Right renal cortex interstitium (tissue), 3 donors: ENCODE measurements around the gene PCDHGB5. TPM values are rescaled to one million over a fixed set of nuclear protein-coding genes. Genes with fewer than 3 reads are reported as not detected.
"Not testable (repeated sequence)": the region's sequence is repeated elsewhere in the genome, so short reads cannot be mapped to it uniquely, and the experiment has no call there.

ENCODE experiments used
- DNase-seq, 3 donors: peaks; one replicate each; pipeline ENCODE4 v3.0.0-alpha.2; 2013; ENCODE audit warnings: low read depth in 3 of 3, low spot score in 2 of 3
- polyA plus RNA-seq, 3 donors: library from polyadenylated mRNA; unstranded; fragments of 120-200 nt; gene quantifications; one replicate each; pipeline ENCODE4 v1.2.1, GENCODE V29; 2013; ENCODE audit not compliant: insufficient read length in 3 of 3

PCDHGB5 gene
- polyA plus RNA-seq, 3 donors: 7.8 to 9.7 (median 8.3) TPM

GRCh38 chr5:141375444-141376155 lies 22.1 kb upstream of the PCDHGB5 start:
- DNase-seq: not testable (repeated sequence)

- DNase-seq: no peak
These were observed 15.1 kb upstream of the PCDHGB5 start, which contains the start of gene PCDHGA7 for GRCh38 chr5:141382469-141383294. TSS of gene PCDHGA7 (plus strand) at chr5:141382742. CDS start at chr5:141382900, 158 bp downstream.

DNA sequence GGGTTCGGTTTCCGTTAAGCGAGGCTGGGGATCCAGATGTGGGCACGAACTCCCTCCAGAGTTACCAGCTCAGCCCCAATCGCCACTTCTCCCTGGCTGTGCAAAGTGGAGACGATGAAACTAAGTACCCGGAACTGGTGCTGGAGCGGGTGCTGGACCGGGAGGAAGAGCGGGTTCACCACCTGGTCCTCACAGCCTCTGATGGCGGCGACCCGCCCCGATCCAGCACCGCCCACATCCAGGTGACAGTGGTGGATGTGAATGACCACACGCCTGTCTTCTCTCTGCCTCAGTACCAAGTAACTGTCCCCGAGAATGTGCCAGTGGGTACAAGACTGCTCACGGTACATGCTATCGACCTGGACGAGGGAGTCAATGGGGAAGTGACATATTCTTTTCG lies 14.4 kb upstream of the PCDHGB5 start:
- no peak for DNase-seq

- no peak for DNase-seq
These were observed 13.1 kb upstream of the PCDHGB5 start for GRCh38 chr5:141384471-141385267.

- not testable (repeated sequence) for DNase-seq
These were observed 10.0 kb upstream of the PCDHGB5 start, which contains the start of gene PCDHGB4 for GRCh38 chr5:141387557-141388311. TSS of gene PCDHGB4 (plus strand) at chr5:141387698. CDS start at chr5:141387885, 187 bp downstream.

DNA sequence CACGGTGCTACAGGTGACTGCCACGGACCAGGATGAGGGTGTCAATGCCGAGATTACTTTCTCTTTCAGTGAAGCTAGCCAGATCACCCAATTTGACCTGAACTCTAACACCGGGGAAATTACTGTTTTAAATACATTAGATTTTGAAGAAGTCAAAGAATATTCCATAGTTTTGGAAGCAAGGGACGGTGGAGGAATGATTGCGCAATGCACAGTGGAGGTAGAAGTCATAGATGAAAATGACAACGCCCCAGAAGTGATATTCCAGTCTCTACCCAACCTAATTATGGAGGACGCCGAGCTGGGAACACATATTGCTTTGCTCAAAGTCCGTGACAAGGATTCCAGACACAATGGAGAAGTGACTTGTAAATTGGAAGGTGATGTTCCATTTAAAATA lies 9.1 kb upstream of the PCDHGB5 start:
- DNase-seq: no peak

DNA sequence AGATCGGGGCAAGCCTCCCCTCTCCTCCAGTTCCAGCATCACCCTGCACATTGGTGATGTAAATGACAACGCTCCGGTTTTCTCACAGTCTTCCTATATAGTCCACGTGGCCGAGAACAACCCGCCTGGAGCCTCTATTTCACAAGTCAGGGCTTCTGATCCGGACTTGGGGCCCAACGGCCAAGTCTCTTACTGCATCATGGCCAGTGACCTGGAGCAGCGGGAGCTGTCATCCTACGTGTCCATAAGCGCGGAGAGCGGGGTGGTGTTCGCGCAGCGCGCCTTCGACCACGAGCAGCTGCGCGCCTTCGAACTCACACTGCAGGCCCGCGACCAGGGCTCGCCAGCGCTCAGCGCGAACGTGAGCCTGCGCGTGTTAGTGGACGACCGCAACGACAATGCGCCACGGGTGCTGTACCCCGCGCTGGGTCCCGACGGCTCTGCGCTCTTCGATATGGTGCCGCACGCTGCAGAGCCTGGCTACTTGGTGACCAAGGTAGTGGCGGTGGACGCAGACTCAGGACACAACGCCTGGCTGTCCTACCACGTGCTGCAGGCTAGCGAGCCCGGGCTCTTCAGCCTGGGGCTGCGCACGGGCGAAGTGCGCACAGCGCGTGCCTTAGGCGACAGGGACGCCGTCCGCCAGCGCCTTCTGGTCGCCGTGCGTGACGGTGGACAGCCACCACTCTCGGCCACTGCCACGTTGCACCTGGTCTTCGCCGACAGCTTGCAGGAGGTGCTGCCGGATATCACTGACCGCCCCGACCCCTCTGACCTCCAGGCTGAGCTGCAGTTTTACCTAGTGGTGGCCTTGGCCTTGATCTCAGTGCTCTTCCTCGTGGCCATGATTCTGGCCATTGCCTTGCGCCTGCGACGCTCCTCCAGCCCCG lies 8.3 kb upstream of the PCDHGB5 start:
- no peak for DNase-seq

DNA sequence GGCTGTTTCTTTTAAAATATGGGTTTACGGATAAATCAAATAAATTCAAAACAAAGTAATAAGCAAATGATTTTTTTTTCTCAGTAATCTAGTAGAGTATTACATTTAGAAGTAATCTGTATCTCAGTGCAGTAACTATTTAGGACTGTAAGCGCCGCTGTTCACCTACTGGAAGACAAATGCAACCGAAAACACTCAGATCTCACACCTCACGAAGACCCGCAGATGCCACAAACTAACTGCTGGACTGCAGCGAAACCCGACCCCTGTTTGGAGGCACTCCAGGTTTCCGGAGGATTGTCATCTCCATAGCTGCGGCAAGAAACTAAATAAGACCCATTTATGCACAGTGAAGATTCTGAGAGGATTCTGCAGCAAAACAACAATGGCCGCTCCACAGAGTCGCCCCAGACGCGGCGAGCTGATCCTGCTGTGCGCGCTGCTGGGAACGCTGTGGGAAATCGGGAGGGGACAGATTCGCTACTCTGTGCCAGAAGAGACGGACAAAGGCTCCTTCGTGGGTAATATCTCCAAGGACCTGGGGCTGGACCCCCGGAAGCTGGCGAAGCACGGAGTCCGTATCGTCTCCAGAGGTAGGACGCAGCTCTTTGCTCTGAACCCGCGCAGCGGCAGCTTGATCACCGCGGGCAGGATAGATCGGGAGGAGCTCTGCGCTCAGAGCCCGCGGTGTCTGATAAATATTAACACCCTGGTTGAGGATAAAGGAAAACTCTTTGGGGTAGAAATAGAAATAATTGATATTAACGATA lies 5.1 kb upstream of the PCDHGB5 start, which contains the start of gene PCDHGA8:
TSS of gene PCDHGA8 (plus strand) at position 205 of the 770 bp plus-strand sequence. CDS start at position 386, 181 bp downstream.
- no peak for DNase-seq

GRCh38 chr5:141393267-141393666 lies 4.5 kb upstream of the PCDHGB5 start:
- DNase-seq: no peak

GRCh38 chr5:141394401-141395187 lies 3.2 kb upstream of the PCDHGB5 start:
- DNase-seq: not testable (repeated sequence)

DNA sequence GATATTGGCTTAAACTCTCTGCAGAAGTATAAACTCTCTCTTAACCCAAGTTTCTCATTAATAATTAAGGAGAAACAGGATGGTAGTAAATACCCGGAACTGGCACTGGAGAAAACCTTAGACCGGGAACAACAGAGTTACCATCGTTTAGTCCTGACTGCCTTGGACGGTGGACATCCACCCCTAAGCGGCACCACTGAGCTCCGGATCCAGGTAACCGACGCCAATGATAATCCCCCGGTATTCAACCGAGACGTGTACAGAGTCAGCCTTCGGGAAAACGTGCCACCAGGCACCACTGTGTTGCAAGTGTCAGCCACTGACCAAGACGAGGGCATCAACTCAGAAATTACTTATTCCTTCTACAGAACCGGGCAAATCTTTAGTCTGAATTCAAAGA lies 861 bp downstream of the PCDHGB5 start:
- no peak for DNase-seq

DNA sequence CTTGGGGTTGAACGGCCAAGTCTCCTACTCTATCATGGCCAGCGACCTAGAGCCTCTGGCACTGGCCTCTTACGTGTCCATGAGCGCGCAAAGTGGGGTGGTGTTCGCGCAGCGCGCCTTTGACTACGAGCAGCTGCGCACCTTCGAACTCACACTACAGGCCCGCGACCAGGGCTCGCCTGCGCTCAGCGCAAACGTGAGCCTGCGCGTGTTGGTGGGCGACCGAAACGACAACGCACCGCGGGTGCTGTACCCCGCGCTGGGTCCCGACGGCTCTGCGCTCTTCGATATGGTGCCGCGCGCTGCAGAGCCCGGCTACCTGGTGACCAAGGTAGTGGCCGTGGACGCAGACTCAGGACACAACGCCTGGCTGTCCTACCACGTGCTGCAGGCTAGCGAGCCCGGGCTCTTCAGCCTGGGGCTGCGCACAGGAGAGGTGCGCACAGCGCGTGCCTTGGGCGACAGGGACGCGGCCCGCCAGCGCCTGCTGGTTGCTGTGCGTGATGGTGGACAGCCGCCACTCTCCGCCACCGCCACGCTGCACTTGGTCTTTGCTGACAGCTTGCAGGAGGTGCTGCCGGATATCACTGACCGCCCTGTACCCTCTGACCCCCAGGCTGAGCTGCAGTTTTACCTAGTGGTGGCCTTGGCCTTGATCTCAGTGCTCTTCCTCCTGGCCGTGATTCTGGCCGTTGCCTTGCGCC lies 2.0 kb downstream of the PCDHGB5 start:
- DNase-seq: no peak

GRCh38 chr5:141402553-141403243 lies 5.0 kb downstream of the PCDHGB5 start, which contains the start of gene PCDHGA9:
TSS of gene PCDHGA9 (plus strand) at chr5:141402778. CDS start at chr5:141402953, 175 bp downstream.
- DNase-seq: no peak

- no peak for DNase-seq
These were observed 5.6 kb downstream of the PCDHGB5 start for GRCh38 chr5:141403387-141403786.

- DNase-seq: not testable (repeated sequence)
These were observed 10.2 kb downstream of the PCDHGB5 start, which contains the start of gene PCDHGB6 for GRCh38 chr5:141407790-141408505. TSS of gene PCDHGB6 (plus strand) at chr5:141408021. CDS start at chr5:141408203, 182 bp downstream.
